K562 (cell line): ENCODE data around the gene TMEM242. TPM values are rescaled to one million over a fixed set of nuclear protein-coding genes. Genes with fewer than 3 reads are reported as not detected.

Experiments used
- CHD4 ChIP-seq: fragments of 200-600 bp; sonication (generic); IDR thresholded peaks from 3 replicates; pipeline ENCODE4 v1.6.1; 2012; ENCODE audit warnings: low read depth, mild to moderate bottlenecking, mixed read lengths, low read length, inconsistent platforms; ENCODE audit not compliant: insufficient read depth, insufficient replicate concordance, poor library complexity, severe bottlenecking
- KAT8 ChIP-seq: fragments of 450-650 bp; IDR thresholded peaks from 2 replicates; pipeline ENCODE4 v1.6.1; 2016; ENCODE audit warnings: low read depth, mild to moderate bottlenecking
- KLF6 ChIP-seq: fragments of 250-450 bp; sonication (Bioruptor Pico); IDR thresholded peaks from 2 replicates; pipeline ENCODE4 v1.4.0; 2020; ENCODE audit warnings: mild to moderate bottlenecking, moderate library complexity, borderline replicate concordance
- L3MBTL2 ChIP-seq: fragments of 450-650 bp; IDR thresholded peaks from 2 replicates; pipeline ENCODE4 v1.6.1; 2016; ENCODE audit warnings: mild to moderate bottlenecking, moderate library complexity
- MED1 ChIP-seq: sonication (generic); formaldehyde crosslinking; IDR thresholded peaks from 2 replicates; pipeline ENCODE4 v1.8.1; 2023; ENCODE audit warnings: missing genetic modification reagents, borderline replicate concordance
- PCBP1 ChIP-seq: fragments of 200-400 bp; formaldehyde crosslinking; IDR thresholded peaks from 2 replicates; pipeline ENCODE4 v1.6.1; 2018; ENCODE audit warnings: mild to moderate bottlenecking, low read depth, low read length; ENCODE audit not compliant: poor library complexity, severe bottlenecking
- PRMT5 ChIP-seq: sonication (generic); formaldehyde crosslinking; IDR thresholded peaks from 2 replicates; pipeline ENCODE4 v1.5.0; 2020; ENCODE audit warnings: missing genetic modification reagents
- PRPF4 ChIP-seq: fragments of 200-400 bp; formaldehyde crosslinking; IDR thresholded peaks from one replicate; pipeline ENCODE4 v1.6.1; 2017; ENCODE audit warnings: low read length, low read depth, mild to moderate bottlenecking; ENCODE audit not compliant: insufficient read depth, poor library complexity, severe bottlenecking
- SAFB2 ChIP-seq: fragments of 200-400 bp; formaldehyde crosslinking; IDR thresholded peaks from 2 replicates; pipeline ENCODE4 v1.6.1; 2018; ENCODE audit warnings: borderline replicate concordance, low read length, low read depth, moderate library complexity; ENCODE audit not compliant: severe bottlenecking
- SMARCB1 ChIP-seq: IDR thresholded peaks from 2 replicates; pipeline ENCODE4 v1.6.1; 2011; ENCODE audit warnings: improper control_type of control experiment, low read depth; ENCODE audit not compliant: insufficient read length
- TCFL5 ChIP-seq: fragments of 250-450 bp; sonication (Bioruptor Pico); conservative IDR thresholded peaks from 2 replicates; pipeline ENCODE4 v1.6.1; 2021; ENCODE audit warnings: mild to moderate bottlenecking, moderate library complexity, matching md5 sums
- ZBED1 ChIP-seq: IDR thresholded peaks from 2 replicates; pipeline ENCODE4 v1.6.1; 2014
- ZBTB1 ChIP-seq: sonication (generic); formaldehyde crosslinking; IDR thresholded peaks from 2 replicates; pipeline ENCODE4 v1.8.1; 2023; ENCODE audit warnings: missing genetic modification reagents, low read depth, mild to moderate bottlenecking, borderline replicate concordance
- ZNF551 ChIP-seq: fragments of 250-450 bp; sonication (Bioruptor Pico); IDR thresholded peaks from 2 replicates; pipeline ENCODE4 v1.5.0; 2021; ENCODE audit warnings: mild to moderate bottlenecking, moderate library complexity
- ZNF75A ChIP-seq: fragments of 450-650 bp; formaldehyde crosslinking; IDR thresholded peaks from 2 replicates; pipeline ENCODE4 v1.4.0; 2020; ENCODE audit warnings: mild to moderate bottlenecking
- ZNF766 ChIP-seq: fragments of 200-800 bp; sonication (Bioruptor generic); conservative IDR thresholded peaks from 2 replicates; pipeline ENCODE4 v1.6.1; 2016; ENCODE audit warnings: missing genetic modification characterization, missing compliant biosample characterization
- polyA plus RNA-seq, 8 experiments: library from polyadenylated mRNA; depleted of rRNA in 4 of 8; stranded (reverse) in 5 of 8; unstranded in 3 of 8; fragments of >200 nt; fragmentation: Nextera tagmentation in 2 of 8; fragmentation: Illumina TruSeq in 1 of 8; extraction: Ambion mirVana in 2 of 8; extraction: Trizol in 1 of 8; gene quantifications; 2 replicates each; pipeline versions ENCODE4 v1.2.1 to v1.2.3, GENCODE V29; 2011 to 2014; ENCODE audit warnings: inconsistent platforms in 1 of 8, missing spikeins in 1 of 8
- total RNA-seq, 7 experiments: library from RNA; depleted of rRNA in 6 of 7; stranded (reverse); fragments of >200 nt in 6 of 7; fragmentation: Illumina TruSeq in 2 of 7; extraction: Trizol in 2 of 7; gene quantifications; 2 replicates each; pipeline versions ENCODE4 v1.2.1 to v1.2.3, GENCODE V29; 2011 to 2021; ENCODE audit warnings: low replicate concordance in 1 of 7
- TF ChIP-seq, protein P1 (sequence below): fragments of 250-450 bp; sonication (Bioruptor Pico); IDR thresholded peaks from 2 replicates; pipeline ENCODE4 v1.8.0; 2021; ENCODE audit warnings: mild to moderate bottlenecking, moderate library complexity
- TF ChIP-seq, protein P2 (sequence below): sonication (generic); formaldehyde crosslinking; IDR thresholded peaks from 2 replicates; pipeline ENCODE4 v1.8.1; 2023; ENCODE audit warnings: mild to moderate bottlenecking, missing genetic modification reagents
- TF ChIP-seq, protein P3 (sequence below): fragments of 250-450 bp; sonication (Bioruptor Pico); IDR thresholded peaks from 2 replicates; pipeline ENCODE4 v1.5.0; 2020; ENCODE audit warnings: mild to moderate bottlenecking
- TF ChIP-seq, protein P4 (sequence below): sonication (generic); formaldehyde crosslinking; IDR thresholded peaks from 2 replicates; pipeline ENCODE4 v1.8.0; 2022; ENCODE audit warnings: mild to moderate bottlenecking, missing genetic modification reagents
- TF ChIP-seq, protein P5 (sequence below): sonication (generic); formaldehyde crosslinking; IDR thresholded peaks from 2 replicates; pipeline ENCODE4 v1.9.0; 2022; ENCODE audit warnings: mild to moderate bottlenecking, missing genetic modification reagents

The TMEM242 gene
- total and polyA plus RNA-seq, 9 of the 15 experiments (the other 6 are each of a cell fraction or from before 2014, with no cell fraction given): 9.5 to 35.3 (median 16.5) TPM

DNA sequence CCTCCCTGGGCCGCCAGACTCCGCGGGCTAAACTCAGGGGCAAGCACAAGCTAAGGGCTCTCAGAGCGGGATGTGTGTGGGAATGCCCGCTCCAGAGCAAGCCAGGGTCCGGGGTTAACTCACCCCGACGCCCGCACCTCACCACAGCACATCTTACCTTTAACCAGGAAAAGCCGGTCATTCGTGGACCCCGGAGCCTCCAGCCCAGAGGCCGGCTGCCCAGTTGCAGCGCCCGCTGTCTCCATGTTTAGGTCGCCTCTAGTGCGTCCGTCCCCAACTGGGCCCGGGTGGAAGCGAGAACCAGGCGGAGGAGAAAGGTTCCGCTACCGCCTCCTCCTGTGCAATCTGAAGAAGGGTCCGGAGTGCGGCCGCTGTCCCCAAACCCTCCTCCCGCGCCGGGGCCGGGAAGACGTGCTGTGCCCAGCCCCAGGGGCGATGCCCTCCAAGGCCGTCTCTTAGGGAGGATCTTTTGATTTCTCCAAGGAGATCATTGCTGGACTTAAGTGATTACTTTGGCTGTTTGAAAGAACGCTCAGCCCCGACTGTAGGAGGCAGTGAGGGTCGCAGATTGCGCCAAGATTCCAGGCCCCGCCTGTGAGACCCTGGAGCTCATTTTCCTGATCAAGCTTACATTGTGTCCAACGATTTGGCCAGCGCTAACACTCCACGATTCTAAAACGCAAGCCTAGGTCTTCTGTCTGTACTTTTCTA, at the start of gene TMEM242 (continued):
- TF ChIP-seq, protein P1, sequence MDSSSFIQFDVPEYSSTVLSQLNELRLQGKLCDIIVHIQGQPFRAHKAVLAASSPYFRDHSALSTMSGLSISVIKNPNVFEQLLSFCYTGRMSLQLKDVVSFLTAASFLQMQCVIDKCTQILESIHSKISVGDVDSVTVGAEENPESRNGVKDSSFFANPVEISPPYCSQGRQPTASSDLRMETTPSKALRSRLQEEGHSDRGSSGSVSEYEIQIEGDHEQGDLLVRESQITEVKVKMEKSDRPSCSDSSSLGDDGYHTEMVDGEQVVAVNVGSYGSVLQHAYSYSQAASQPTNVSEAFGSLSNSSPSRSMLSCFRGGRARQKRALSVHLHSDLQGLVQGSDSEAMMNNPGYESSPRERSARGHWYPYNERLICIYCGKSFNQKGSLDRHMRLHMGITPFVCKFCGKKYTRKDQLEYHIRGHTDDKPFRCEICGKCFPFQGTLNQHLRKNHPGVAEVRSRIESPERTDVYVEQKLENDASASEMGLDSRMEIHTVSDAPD (CRISPR knock-in tag): no peak; the same call in 1 of the 2 replicates
- TF ChIP-seq, protein P2, sequence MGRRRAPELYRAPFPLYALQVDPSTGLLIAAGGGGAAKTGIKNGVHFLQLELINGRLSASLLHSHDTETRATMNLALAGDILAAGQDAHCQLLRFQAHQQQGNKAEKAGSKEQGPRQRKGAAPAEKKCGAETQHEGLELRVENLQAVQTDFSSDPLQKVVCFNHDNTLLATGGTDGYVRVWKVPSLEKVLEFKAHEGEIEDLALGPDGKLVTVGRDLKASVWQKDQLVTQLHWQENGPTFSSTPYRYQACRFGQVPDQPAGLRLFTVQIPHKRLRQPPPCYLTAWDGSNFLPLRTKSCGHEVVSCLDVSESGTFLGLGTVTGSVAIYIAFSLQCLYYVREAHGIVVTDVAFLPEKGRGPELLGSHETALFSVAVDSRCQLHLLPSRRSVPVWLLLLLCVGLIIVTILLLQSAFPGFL (CRISPR knock-in tag): no peak
- TF ChIP-seq SMARCB1: no peak
- TF ChIP-seq, protein P3, sequence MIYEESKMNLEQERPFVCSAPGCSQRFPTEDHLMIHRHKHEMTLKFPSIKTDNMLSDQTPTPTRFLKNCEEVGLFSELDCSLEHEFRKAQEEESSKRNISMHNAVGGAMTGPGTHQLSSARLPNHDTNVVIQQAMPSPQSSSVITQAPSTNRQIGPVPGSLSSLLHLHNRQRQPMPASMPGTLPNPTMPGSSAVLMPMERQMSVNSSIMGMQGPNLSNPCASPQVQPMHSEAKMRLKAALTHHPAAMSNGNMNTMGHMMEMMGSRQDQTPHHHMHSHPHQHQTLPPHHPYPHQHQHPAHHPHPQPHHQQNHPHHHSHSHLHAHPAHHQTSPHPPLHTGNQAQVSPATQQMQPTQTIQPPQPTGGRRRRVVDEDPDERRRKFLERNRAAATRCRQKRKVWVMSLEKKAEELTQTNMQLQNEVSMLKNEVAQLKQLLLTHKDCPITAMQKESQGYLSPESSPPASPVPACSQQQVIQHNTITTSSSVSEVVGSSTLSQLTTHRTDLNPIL (CRISPR knock-in tag): no peak
- TF ChIP-seq PRPF4: peak; percentile 58
- no peak for TF ChIP-seq CHD4
- TF ChIP-seq, protein P4, sequence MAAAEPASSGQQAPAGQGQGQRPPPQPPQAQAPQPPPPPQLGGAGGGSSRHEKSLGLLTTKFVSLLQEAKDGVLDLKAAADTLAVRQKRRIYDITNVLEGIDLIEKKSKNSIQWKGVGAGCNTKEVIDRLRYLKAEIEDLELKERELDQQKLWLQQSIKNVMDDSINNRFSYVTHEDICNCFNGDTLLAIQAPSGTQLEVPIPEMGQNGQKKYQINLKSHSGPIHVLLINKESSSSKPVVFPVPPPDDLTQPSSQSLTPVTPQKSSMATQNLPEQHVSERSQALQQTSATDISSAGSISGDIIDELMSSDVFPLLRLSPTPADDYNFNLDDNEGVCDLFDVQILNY: no peak
- TF ChIP-seq TCFL5: peak; percentile 9; the same call in 1 of the 2 replicates
- TF ChIP-seq ZBTB1 (CRISPR knock-in tag): peak; percentile 52
- TF ChIP-seq KLF6 (CRISPR knock-in tag): peak; percentile 70
- TF ChIP-seq ZNF766 (CRISPR knock-in tag): peak; percentile 87
- TF ChIP-seq ZNF551 (CRISPR knock-in tag): no peak
- TF ChIP-seq L3MBTL2: peak; percentile 78
- TF ChIP-seq MED1 (CRISPR knock-in tag): peak; percentile 92; the same call in 1 of the 2 replicates
- TF ChIP-seq SAFB2: no peak
- peak; percentile 88 for TF ChIP-seq PCBP1
- no peak for TF ChIP-seq PRMT5 (CRISPR knock-in tag)
- no peak for TF ChIP-seq KAT8
- no peak; the same call in 1 of the 2 replicates for TF ChIP-seq ZBED1
- TF ChIP-seq, protein P5, sequence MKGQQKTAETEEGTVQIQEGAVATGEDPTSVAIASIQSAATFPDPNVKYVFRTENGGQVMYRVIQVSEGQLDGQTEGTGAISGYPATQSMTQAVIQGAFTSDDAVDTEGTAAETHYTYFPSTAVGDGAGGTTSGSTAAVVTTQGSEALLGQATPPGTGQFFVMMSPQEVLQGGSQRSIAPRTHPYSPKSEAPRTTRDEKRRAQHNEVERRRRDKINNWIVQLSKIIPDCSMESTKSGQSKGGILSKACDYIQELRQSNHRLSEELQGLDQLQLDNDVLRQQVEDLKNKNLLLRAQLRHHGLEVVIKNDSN: no peak
- TF ChIP-seq ZNF75A (CRISPR knock-in tag): no peak
